K562 (cell line): ENCODE results near the gene TMEM100. TPM values are rescaled to one million over a fixed set of nuclear protein-coding genes. Genes with fewer than 3 reads are reported as not detected.

Source experiments
- ATAC-seq: fragments of 200-7000 bp; cut with Tn5 transposase; 3 replicates; pipeline ENCODE4 v1.9.1; 2020; ENCODE audit warnings: moderate library complexity
- BruUV-seq: library from RNA; stranded (reverse); fragments of 400-500 nt; replicated peaks from 2 replicates; lab custom pipeline; 2021; lab: Mats Ljungman, UMichigan
- CTCF ChIA-PET: fragments of 300-600 bp; formaldehyde crosslinking; extraction: SDS; loops from one replicate; lab custom pipeline; 2021; ENCODE audit warnings: low intra/inter-chr PET ratio; lab: Yijun Ruan, JAX
- POLR2A ChIA-PET: fragments of 300-600, 350-650 bp; sonication (Branson Sonifier 250); formaldehyde crosslinking; extraction: SDS; loops from one replicate; lab custom pipeline; 2021; ENCODE audit warnings: antibody characterized with exemption, inconsistent platforms; lab: Yijun Ruan, JAX
- DNase-seq, 4 experiments: peaks; one replicate each; pipeline versions ENCODE4 v3.0.0 to v3.0.0-alpha.2; 2011 to 2018; ENCODE audit warnings: low spot score in 3 of 4, mixed read lengths in 3 of 4; ENCODE audit errors: extremely low read depth in 1 of 4
- FAIRE-seq: peaks from 2 replicates; lab custom pipeline; 2011; peaks lifted over from hg19 to GRCh38; lab: Jason Lieb, UNC
- H2AFZ ChIP-seq: 2 replicates; pipeline ENCODE4 v1.6.0; 2011; ENCODE audit warnings: low read depth, low read length, control low read depth, inconsistent platforms
- H3K27ac ChIP-seq: fragments of 200-600 bp; 3 replicates; pipeline ENCODE4 v1.8.0; 2011; ENCODE audit warnings: low read depth, mild to moderate bottlenecking, control low read depth, inconsistent platforms, low read length, moderate library complexity, mixed read lengths; ENCODE audit errors: extremely low read depth
- H3K27me3 ChIP-seq, 2 experiments: fragments of 300-600 bp in 1 of 2; 2 replicates in 1 of 2; 3 replicates in 1 of 2; pipeline versions ENCODE4 v1.6.0 to v1.8.0; 2011; ENCODE audit warnings: inconsistent platforms in 2 of 2, low read length in 2 of 2, mild to moderate bottlenecking in 1 of 2, mixed read lengths in 1 of 2, moderate library complexity in 1 of 2; ENCODE audit not compliant: control insufficient read depth in 2 of 2, insufficient read depth in 2 of 2
- H3K36me3 ChIP-seq: fragments of 300-600 bp; 3 replicates; pipeline ENCODE4 v1.8.0; 2011; ENCODE audit warnings: mild to moderate bottlenecking, low read length, inconsistent platforms; ENCODE audit not compliant: control insufficient read depth, insufficient read depth
- H3K4me1 ChIP-seq, 2 experiments: fragments of 200-600 bp in 1 of 2; replicated peaks in 1 of 2; 2 replicates in 1 of 2; 3 replicates in 1 of 2; pipeline versions ENCODE4 v1.5.1 to v1.8.0; 2011; ENCODE audit warnings: inconsistent platforms in 2 of 2, low read length in 2 of 2, mild to moderate bottlenecking in 1 of 2, mixed read lengths in 1 of 2, moderate library complexity in 1 of 2; ENCODE audit not compliant: control insufficient read depth in 2 of 2, insufficient read depth in 2 of 2
- H3K4me2 ChIP-seq: 2 replicates; pipeline ENCODE4 v1.6.1; 2011; ENCODE audit warnings: low read length, control low read depth, inconsistent platforms, mixed read lengths; ENCODE audit not compliant: insufficient read depth
- H3K4me3 ChIP-seq: fragments of 200-600 bp; sonication (generic), shearing (Covaris generic); 2 replicates; pipeline ENCODE4 v1.5.1; 2016; ENCODE audit warnings: control low read depth, inconsistent platforms
- H3K79me2 ChIP-seq: fragments of 200-600 bp; 3 replicates; pipeline ENCODE4 v1.8.0; 2011; ENCODE audit warnings: low read length, inconsistent platforms; ENCODE audit not compliant: control insufficient read depth, insufficient read depth
- H3K9ac ChIP-seq, 2 experiments: 2 replicates each; pipeline versions ENCODE4 v1.6.0 to v1.6.1; 2011; ENCODE audit warnings: low read depth in 2 of 2, low read length in 2 of 2, control low read depth in 1 of 2, inconsistent platforms in 1 of 2, mild to moderate bottlenecking in 1 of 2, mixed read lengths in 1 of 2; ENCODE audit not compliant: insufficient read depth in 1 of 2
- H3K9me1 ChIP-seq: one replicate; pipeline ENCODE4 v1.6.0; 2011; ENCODE audit warnings: inconsistent platforms, mild to moderate bottlenecking, low read length, moderate library complexity; ENCODE audit not compliant: control insufficient read depth, insufficient read depth
- H3K9me3 ChIP-seq: replicated peaks from 2 replicates; pipeline ENCODE4 v1.5.1; 2011; ENCODE audit warnings: low read depth, low read length, inconsistent platforms; ENCODE audit not compliant: control insufficient read depth, insufficient read depth
- H4K20me1 ChIP-seq: replicated peaks from 2 replicates; pipeline ENCODE4 v1.6.1; 2011; ENCODE audit warnings: low read length, inconsistent platforms, mixed read lengths; ENCODE audit not compliant: control insufficient read depth, insufficient read depth
- CEBPB ChIP-seq: fragments of 450-650 bp; IDR thresholded peaks from 2 replicates; pipeline ENCODE4 v1.6.1; 2016; ENCODE audit warnings: missing genetic modification characterization, missing compliant biosample characterization
- CEBPG ChIP-seq, 3 experiments: fragments of 200-800 bp in 1 of 3; sonication (Bioruptor generic) in 1 of 3; sonication (generic) in 1 of 3; formaldehyde crosslinking in 1 of 3; IDR thresholded peaks in 2 of 3; conservative IDR thresholded peaks in 1 of 3; 2 replicates each; pipeline versions ENCODE4 v1.6.1 to v1.8.0; 2016 to 2022; ENCODE audit warnings: missing compliant biosample characterization in 2 of 3, missing genetic modification characterization in 2 of 3, mild to moderate bottlenecking in 1 of 3, missing genetic modification reagents in 1 of 3
- DACH1 ChIP-seq: fragments of 450-650 bp; IDR thresholded peaks from 2 replicates; pipeline ENCODE4 v1.6.1; 2018; ENCODE audit not compliant: partially characterized antibody
- IRF1 ChIP-seq: sonication (generic); formaldehyde crosslinking; IDR thresholded peaks from 2 replicates; pipeline ENCODE4 v1.8.0; 2022; ENCODE audit warnings: missing genetic modification reagents, mild to moderate bottlenecking, borderline replicate concordance
- IRF2 ChIP-seq: sonication (generic); formaldehyde crosslinking; IDR thresholded peaks from 2 replicates; pipeline ENCODE4 v1.8.1; 2022; ENCODE audit warnings: mild to moderate bottlenecking, missing genetic modification reagents
- NCOA1 ChIP-seq: fragments of 450-650 bp; IDR thresholded peaks from 2 replicates; pipeline ENCODE4 v1.6.1; 2016; ENCODE audit warnings: low read depth
- POLR2G ChIP-seq: fragments of 200-400 bp; formaldehyde crosslinking; IDR thresholded peaks from 2 replicates; pipeline ENCODE4 v1.6.1; 2017; ENCODE audit warnings: low read depth, mild to moderate bottlenecking, antibody characterized with exemption, low read length, moderate library complexity
- RBM15 ChIP-seq: fragments of 200-400 bp; formaldehyde crosslinking; IDR thresholded peaks from 2 replicates; pipeline ENCODE4 v1.6.1; 2018; ENCODE audit warnings: mild to moderate bottlenecking, low read length, moderate library complexity; ENCODE audit not compliant: insufficient read depth
- SNAPC5 ChIP-seq: fragments of 250-450 bp; sonication (Bioruptor Pico); IDR thresholded peaks from 2 replicates; pipeline ENCODE4 v1.8.0; 2021; ENCODE audit warnings: moderate library complexity, mild to moderate bottlenecking, inconsistent platforms
- THAP7 ChIP-seq: fragments of 250-450 bp; sonication (Bioruptor Pico); IDR thresholded peaks from 2 replicates; pipeline ENCODE4 v1.5.0; 2021
- UBTF ChIP-seq, 2 experiments: IDR thresholded peaks; 2 replicates each; pipeline ENCODE4 v1.6.1; 2012; ENCODE audit warnings: improper control_type of control experiment in 2 of 2, low read depth in 2 of 2, low read length in 2 of 2, borderline replicate concordance in 1 of 2
- WGBS: fragments of 100-300 bp; shearing (Covaris generic); methylation state at CpG from one replicate; pipeline ENCODE4 v1.1.6; 2016; ENCODE audit warnings: low coverage, mixed read lengths; ENCODE audit not compliant: insufficient coverage; ENCODE audit errors: missing lambda C conversion rate; 5-methylcytosine and 5-hydroxymethylcytosine counted together
- in situ Hi-C: fragments of 300-500 bp; cut with MboI; formaldehyde crosslinking; loops from 4 replicates; pipeline ENCODE4 v1.15.0; 2018; ENCODE audit warnings: inconsistent platforms, mixed read lengths
- intact Hi-C: fragments of 100-400 bp; cut with micrococcal nuclease; formaldehyde crosslinking; loops from 2 replicates; pipeline ENCODE4 v1.14.2; 2022
- polyA plus RNA-seq, 8 experiments: library from polyadenylated mRNA; depleted of rRNA in 4 of 8; stranded (reverse) in 5 of 8; unstranded in 3 of 8; fragments of >200 nt; fragmentation: Nextera tagmentation in 2 of 8; fragmentation: Illumina TruSeq in 1 of 8; extraction: Ambion mirVana in 2 of 8; extraction: Trizol in 1 of 8; gene quantifications; 2 replicates each; pipeline versions ENCODE4 v1.2.1 to v1.2.3, GENCODE V29; 2011 to 2014; ENCODE audit warnings: inconsistent platforms in 1 of 8, missing spikeins in 1 of 8
- total RNA-seq, 7 experiments: library from RNA; depleted of rRNA in 6 of 7; stranded (reverse); fragments of >200 nt in 6 of 7; fragmentation: Illumina TruSeq in 2 of 7; extraction: Trizol in 2 of 7; gene quantifications; 2 replicates each; pipeline versions ENCODE4 v1.2.1 to v1.2.3, GENCODE V29; 2011 to 2021; ENCODE audit warnings: low replicate concordance in 1 of 7

Gene TMEM100
- total and polyA plus RNA-seq, 9 of the 15 experiments (the other 6 are each of a cell fraction or from before 2014, with no cell fraction given): 0.12 to 0.50 (median 0.19) TPM

GRCh38 chr17:55769625-55770000 lies 46.9 kb upstream of the TMEM100 start:
- Histone ChIP-seq H2AFZ (no peak overlapping the region), H3K4me1 (no peaks in the 10 kb centered on the region), H4K20me1 (no peaks in the 10 kb centered on the region), H3K36me3 (peaks cover 63% of the 10 kb centered on the region), H3K27ac (no peak overlapping the region), H3K4me3 (no peak overlapping the region), H3K9me1 (no peaks in the 10 kb centered on the region), H3K79me2 (peaks cover 14% of the 10 kb centered on the region; the same call in 1 of the 3 replicates), H3K9ac (no peak overlapping the region), H3K9me3 (no peaks in the 10 kb centered on the region), H3K27me3 (no peaks in the 10 kb centered on the region), H3K4me2 (no peak overlapping the region)
- DNase-seq: no peak
- BruUV-seq: no TSS peak
- ChIA-PET POLR2A (interaction anchor here (0.9 to 1.5 kb wide), 4 partner anchors 11 to 197 kb away, joined by 4 to 6 read pairs (median 5); no protein-coding TSS in a partner anchor), CTCF (interaction anchor here (0.7 to 4.2 kb wide), 4 partner anchors 27 to 243 kb away, joined by 3 to 60 read pairs (median 4); no protein-coding TSS in a partner anchor)
- intact Hi-C loops (loop anchor here (10.0 kb wide), 1 partner anchor 55 kb away; no protein-coding TSS in a partner anchor), in situ Hi-C loops (loop anchor here (5.0 kb wide), 1 partner anchor 47 kb away; the partner anchor contains the start of gene TMEM100)
- 59% methylated on average over 6 of the region's 6 CpGs for WGBS
- no peak for ATAC-seq
- TF ChIP-seq DACH1: no peak
- peak; percentile 93 for TF ChIP-seq CEBPB (tag)
- TF ChIP-seq RBM15: no peak
- no peak for TF ChIP-seq NCOA1
- TF ChIP-seq IRF1: no peak
- TF ChIP-seq POLR2G: no peak
- TF ChIP-seq UBTF (IDR thresholded peaks at IDR 0.05; ENCODE audit: borderline replicate concordance in 1 of 2, low read depth in 2 of 2, low read length in 2 of 2): no peak
- no peak for TF ChIP-seq SNAPC5 (CRISPR knock-in tag)
- TF ChIP-seq CEBPG (CRISPR knock-in tag; IDR thresholded peaks at IDR 0.05): no peak
- peak; percentile 47 to 71 for TF ChIP-seq CEBPG (tag; conservative IDR thresholded peaks at IDR 0.05 in 1 of 2, IDR thresholded peaks at IDR 0.05 in 1 of 2)
- TF ChIP-seq THAP7 (CRISPR knock-in tag): no peak
- TF ChIP-seq IRF2 (CRISPR knock-in tag): no peak
- no peak for FAIRE-seq
